GM23248 (cell line): Measurements from ENCODE around the gene GPR75.

Experiments used
- EZH2 ChIP-seq: fragments of 200-600 bp; sonication (generic); IDR thresholded peaks from 2 replicates; pipeline ENCODE4 v1.6.1; 2018; ENCODE audit warnings: antibody characterized with exemption, mild to moderate bottlenecking; ENCODE audit not compliant: insufficient read depth, poor library complexity, severe bottlenecking
- EZH2phosphoT487 ChIP-seq: fragments of 200-600 bp; sonication (generic); IDR thresholded peaks from 2 replicates; pipeline ENCODE4 v1.6.1; 2018; ENCODE audit warnings: antibody characterized with exemption, moderate library complexity, mild to moderate bottlenecking, low read depth; ENCODE audit not compliant: insufficient read depth

DNA sequence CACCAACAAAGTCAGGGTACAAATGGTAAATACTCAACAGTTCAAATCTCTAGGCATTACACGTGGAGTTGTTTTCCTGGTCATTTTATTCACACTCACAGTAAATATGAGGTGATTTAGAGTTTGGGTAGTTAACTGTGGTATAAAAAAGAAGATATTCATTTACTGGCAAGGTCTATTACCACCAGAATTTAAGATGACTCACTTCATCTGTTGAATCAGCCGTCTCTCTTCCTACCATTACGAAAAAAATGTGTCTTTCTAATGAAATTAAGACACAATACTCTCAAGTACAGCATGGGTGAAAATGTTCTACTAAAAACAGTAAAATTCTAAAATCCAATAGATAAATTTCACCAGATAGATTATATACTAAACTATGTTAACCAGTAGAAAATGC, 21.0 kb upstream of the GPR75 start:
- TF ChIP-seq EZH2 (no peak), EZH2phosphoT487 (no peak)
